AG20443 (cell line): Measurements from ENCODE around the gene SPATA21.
"Not testable (repeated sequence)": the region's sequence is repeated elsewhere in the genome, so short reads cannot be mapped to it uniquely, and the experiment has no call there.

Experiments used
- DNase-seq: peaks from one replicate; pipeline ENCODE4 v3.0.0; 2012; ENCODE audit warnings: low spot score, mixed read lengths

SPATA21 gene

GRCh38 chr1:16436946-16437474 lies at the start of gene SPATA21:
TSS of gene SPATA21 (minus strand) at chr1:16437424. CDS start at chr1:16431371, 6,053 bp downstream.
- DNase-seq = no peak

- DNase-seq = not testable (repeated sequence)
These were observed 49.8 kb upstream of the SPATA21 start for GRCh38 chr1:16487011-16487410.

DNA sequence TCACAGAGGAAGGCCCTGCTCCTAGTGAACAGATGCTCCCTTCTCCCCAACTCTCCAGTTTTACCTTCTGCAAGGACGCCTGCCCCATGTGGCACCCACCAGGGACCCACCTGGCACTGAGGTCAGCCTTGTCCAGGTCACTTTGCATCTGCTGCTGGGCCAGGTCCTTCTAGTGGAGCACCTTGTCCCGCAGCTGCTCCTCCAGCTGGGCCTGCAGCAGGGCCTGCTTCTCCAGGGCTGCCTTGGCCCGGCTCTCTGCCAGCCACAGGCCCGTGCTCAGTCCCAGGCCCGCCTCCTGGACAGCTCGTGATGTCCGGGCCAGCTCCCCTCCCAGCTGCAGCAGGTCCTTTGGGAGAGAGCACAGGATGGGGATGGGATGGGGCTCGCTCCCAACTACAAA lies 49.1 kb upstream of the SPATA21 start:
- not testable (repeated sequence) for DNase-seq

DNA sequence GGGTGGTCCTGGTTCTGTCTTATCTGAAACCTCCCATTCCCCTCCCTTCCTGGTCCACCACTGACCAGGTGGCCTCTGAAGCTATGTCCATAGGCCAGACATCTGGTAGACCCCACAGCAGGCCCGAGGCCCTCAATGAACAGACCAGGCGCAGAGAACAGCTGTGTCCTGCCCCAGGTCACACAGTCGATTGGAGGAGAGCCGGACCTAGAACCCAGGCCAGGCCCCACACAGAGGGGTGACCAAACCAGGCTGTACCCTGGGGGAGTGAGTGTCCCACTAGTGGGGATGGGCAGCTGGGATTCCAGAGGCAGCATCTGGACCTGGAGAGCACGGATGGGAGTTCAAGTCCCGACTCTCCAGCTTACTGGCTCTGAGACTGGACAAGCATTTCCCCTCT lies 47.7 kb upstream of the SPATA21 start:
- no peak for DNase-seq

GRCh38 chr1:16484501-16484835 lies 47.2 kb upstream of the SPATA21 start:
- DNase-seq = no peak

- DNase-seq = not testable (repeated sequence)
These were observed 46.6 kb upstream of the SPATA21 start for GRCh38 chr1:16483639-16484500.

DNA sequence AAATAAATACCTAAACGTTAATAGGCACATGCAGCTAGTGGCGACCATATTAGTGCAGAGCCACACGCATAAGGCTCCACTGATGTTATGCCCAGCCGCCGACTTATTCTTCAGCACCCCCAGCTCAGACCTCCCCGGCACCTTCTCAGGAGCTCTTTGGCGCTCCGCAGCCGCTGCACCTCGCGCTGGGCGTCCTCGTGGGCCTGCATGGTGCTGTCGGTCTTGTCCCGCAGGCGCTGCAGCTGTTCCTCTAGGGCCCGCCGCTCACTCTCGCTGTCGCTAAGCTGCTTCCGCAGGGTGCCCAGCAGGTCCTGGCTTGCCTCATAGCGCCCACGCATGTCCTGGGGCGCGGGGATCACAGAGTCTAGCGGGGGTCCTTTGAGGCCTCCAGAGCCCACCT lies 45.9 kb upstream of the SPATA21 start:
- DNase-seq = not testable (repeated sequence)

- no peak for DNase-seq
These were observed 40.9 kb upstream of the SPATA21 start for GRCh38 chr1:16478091-16478490.

- DNase-seq = not testable (repeated sequence)
These were observed 38.8 kb upstream of the SPATA21 start for GRCh38 chr1:16475771-16476770.

DNA sequence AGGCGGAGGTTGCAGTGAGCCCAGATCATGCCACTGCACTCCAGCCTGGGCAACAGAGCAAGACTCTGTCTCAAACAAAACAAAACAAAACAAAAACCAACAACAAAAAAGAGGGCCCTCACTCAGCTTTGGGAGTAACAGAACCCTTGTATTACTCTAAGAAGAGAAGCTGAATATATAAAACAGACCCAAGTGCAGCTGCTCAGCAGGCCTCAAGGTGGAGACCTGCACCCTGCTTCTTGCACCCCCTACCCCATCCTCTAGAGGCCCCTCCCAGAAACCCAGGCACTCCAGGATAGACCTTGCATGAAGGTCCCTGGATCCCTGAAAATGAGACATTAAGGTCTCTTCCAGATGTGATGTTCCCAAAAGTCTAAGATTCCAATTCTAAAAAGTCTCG lies 37.7 kb upstream of the SPATA21 start:
- DNase-seq = not testable (repeated sequence)

- no peak for DNase-seq
These were observed 37.1 kb upstream of the SPATA21 start for GRCh38 chr1:16474166-16474800.

DNA sequence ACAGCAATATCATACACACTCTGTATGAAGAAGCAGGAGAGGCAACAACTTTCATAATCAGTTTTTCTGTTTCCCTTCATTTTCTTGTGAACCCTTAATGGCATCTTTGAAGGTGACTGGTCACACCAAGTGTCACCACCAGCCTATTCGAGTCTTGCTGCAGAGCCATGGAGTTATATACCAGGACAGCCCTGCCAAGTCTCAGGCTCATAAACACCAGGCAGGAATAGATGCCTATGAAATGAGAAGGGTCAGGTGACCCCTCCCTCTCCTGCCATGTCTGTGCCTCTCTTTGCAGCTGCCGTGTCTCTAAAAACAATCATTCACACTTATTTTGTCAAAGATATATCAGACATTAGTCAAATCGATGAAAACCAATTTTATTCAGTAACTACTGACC lies 31.3 kb upstream of the SPATA21 start:
- DNase-seq = no peak

DNA sequence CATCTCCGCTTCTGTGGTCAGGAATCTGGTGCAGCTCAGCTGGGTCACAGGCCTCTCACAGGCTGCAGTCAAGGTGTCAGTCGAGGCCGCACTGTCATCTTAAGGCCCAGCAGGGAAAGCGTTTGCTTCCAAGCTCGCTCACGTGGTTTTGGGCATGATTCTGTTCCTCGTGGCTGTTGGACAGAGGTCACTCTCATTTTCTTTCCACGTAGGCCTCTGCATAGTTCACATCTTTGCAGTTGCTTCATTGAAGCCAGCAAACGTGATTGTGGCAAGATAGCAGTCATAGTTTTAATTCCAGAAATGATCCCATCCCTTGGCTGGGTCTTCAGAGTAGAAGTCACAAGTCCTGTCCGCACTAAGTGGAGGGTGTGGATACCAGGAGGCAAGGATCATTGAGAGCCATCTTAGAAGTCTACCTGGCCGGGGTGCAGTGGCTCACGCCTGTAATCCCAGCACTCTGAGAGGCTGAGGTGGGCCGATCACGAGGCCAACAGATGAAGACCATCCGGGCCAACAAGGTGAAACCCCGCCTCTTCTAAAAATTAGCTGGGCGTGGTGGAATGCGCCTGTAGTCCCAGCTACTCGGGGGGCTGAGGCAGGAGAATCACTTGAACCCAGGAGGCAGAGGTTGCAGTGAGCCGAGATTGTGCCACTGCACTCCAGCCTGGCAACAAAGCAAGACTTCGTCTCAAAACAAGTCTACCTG lies 27.8 kb upstream of the SPATA21 start:
- DNase-seq = peak; percentile 23

DNA sequence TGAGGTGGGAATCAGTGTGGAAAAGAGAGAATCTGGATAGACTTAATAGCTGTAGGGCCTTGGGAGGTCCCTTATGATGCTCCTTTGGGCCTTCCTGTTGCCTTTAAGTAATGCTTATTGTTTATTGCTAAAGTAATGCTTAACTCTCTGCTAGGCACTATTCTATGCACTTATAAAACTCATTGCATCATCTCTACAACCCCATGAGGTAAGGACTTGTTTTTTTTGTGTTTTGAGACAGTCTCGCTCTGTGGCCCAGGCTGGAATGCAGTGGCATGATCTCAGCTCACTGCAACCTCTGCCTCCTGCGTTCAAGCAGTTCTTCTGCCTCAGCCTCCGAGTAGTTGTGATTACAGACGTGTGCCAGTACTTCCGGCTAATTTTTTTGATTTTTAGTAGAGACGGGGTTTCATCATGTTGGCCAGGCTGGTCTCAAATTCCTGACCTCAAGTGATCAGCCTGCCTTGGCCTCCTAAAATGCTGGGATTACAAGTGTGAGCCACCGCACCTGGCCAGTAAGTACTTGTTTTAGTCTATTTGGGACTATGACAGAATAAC lies 25.6 kb upstream of the SPATA21 start:
- no peak for DNase-seq

DNA sequence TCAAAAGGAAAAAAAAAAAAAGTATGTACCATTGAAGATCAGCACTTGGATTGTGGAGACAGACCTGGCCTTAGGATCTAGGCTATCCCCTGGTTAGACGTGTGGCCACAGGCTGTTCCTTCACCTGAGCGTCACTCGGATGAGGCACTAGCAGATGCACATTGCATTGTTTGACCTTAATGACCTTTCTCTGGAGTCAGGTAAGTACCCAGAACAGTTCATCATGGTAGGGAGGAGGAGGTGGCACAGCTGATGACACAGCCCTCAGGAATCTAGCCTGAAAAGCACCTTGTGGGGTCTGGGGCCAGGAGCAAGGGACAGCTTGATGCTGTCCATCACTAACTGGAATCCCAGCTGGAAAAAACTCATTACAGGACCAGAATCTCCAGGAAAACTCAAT lies 24.5 kb upstream of the SPATA21 start:
- DNase-seq = no peak

DNA sequence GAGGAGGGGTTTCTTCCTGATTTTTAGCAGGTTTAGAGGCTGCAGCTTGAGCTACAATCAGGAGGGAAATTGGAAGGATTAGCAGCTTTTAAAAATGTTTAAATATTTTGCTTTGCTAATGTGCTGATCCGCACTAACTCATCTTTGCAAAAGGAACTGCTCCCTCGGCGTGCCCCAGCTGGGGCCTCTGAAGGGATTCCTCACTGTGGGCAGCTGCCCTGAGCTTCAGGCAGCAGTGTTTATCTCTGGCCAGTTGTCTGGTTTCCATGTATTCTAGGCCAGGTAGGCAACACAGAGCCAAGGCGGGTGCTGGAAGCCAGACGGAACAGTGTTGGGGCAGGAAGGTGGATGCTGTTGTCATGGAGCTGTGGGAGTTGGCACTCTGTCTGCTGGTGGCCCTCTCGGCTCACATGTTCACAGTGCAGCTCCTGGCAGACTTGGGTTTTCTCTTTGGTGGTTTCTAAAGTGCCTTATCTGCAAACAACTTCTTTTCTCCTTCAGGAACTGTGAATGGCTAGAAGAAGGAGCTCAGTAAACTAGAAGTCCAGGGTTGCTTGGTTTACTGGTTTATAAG lies 22.2 kb upstream of the SPATA21 start:
- DNase-seq = no peak

DNA sequence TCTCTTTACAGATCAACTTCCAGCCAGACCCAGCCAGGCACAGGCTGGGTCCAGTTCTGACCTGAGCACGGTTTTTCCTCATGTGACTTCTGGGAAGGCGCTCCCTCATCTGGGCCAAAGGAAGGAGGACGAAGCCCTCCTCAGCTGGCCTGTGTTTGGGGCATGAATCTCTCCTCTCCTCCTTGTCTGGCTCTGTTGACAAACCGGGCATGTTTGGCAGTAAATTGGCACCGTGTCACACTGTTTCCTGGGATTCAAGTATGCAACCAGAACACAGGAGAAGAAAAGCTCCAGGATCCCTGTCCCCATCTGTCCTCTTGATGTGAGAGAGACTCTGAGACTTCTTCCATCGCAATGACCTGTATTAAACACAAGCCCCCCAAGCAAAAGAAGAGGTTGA lies 21.6 kb upstream of the SPATA21 start:
- DNase-seq = no peak

- DNase-seq = not testable (repeated sequence)
These were observed 18.9 kb upstream of the SPATA21 start for GRCh38 chr1:16456151-16456550.

- DNase-seq = not testable (repeated sequence)
These were observed 17.7 kb upstream of the SPATA21 start for GRCh38 chr1:16454909-16455308.

- no peak for DNase-seq
These were observed 14.8 kb upstream of the SPATA21 start for GRCh38 chr1:16451841-16452528.
